PC-3 (cell line): ENCODE data around the gene NAPSA. TPM values are rescaled to one million over a fixed set of nuclear protein-coding genes. Genes with fewer than 3 reads are reported as not detected.
A peak's percentile ranks its signal among the peaks of the same experiment; 100 is the strongest.
"Not testable (repeated sequence)": the region's sequence is repeated elsewhere in the genome, so short reads cannot be mapped to it uniquely, and the experiment has no call there.

Experiments
- ATAC-seq: fragments of 200-7000 bp; cut with Tn5 transposase; 2 replicates; pipeline ENCODE4 v1.9.1; 2020; ENCODE audit warnings: mild to moderate bottlenecking, moderate library complexity
- BruUV-seq: library from RNA; stranded (reverse); fragments of 400-500 nt; replicated peaks from 2 replicates; lab custom pipeline; 2021; lab: Mats Ljungman, UMichigan
- CTCF ChIA-PET: fragments of 300-600 bp; sonication (Branson Sonifier 250); formaldehyde crosslinking; loops from one replicate; lab custom pipeline; 2022; ENCODE audit warnings: antibody characterized with exemption; lab: Charles Lee
- POLR2A ChIA-PET: fragments of 300-600 bp; sonication (Branson Sonifier 250); formaldehyde crosslinking; loops from one replicate; lab custom pipeline; 2022; ENCODE audit warnings: antibody characterized with exemption; ENCODE audit not compliant: unreplicated experiment; lab: Charles Lee
- DNase-seq: peaks from one replicate; pipeline ENCODE4 v3.0.0-alpha.2; 2015
- H2AFZ ChIP-seq: fragments of 300-600 bp; sonication (generic); 2 replicates; pipeline ENCODE4 v1.6.0; 2016; ENCODE audit warnings: antibody characterized with exemption, low read length
- H3F3A ChIP-seq: fragments of 300-600 bp; sonication (generic); one replicate; pipeline ENCODE4 v1.6.0; 2017; ENCODE audit warnings: antibody characterized with exemption, low read length, control low read depth, mild to moderate bottlenecking; ENCODE audit not compliant: unreplicated experiment
- H3K27ac ChIP-seq: fragments of 300-600 bp; sonication (generic); 2 replicates; pipeline ENCODE4 v1.5.1; 2016; ENCODE audit warnings: mild to moderate bottlenecking, low read length
- H3K27me3 ChIP-seq: fragments of 300-600 bp; sonication (generic); 2 replicates; pipeline ENCODE4 v1.6.1; 2016; ENCODE audit warnings: low read length, mixed read lengths
- H3K36me3 ChIP-seq: fragments of 300-600 bp; sonication (generic); 2 replicates; pipeline ENCODE4 v1.6.1; 2016; ENCODE audit warnings: low read depth, mixed run types, low read length, mixed read lengths
- H3K4me1 ChIP-seq: fragments of 300-600 bp; sonication (generic); 2 replicates; pipeline ENCODE4 v1.5.1; 2016; ENCODE audit warnings: low read length; ENCODE audit not compliant: insufficient read depth
- H3K4me2 ChIP-seq: fragments of 300-600 bp; sonication (generic); 2 replicates; pipeline ENCODE4 v1.6.0; 2016; ENCODE audit warnings: low read length
- H3K4me3 ChIP-seq: fragments of 300-600 bp; sonication (generic); 2 replicates; pipeline ENCODE4 v1.5.1; 2016; ENCODE audit warnings: mild to moderate bottlenecking, low read length, mixed read lengths
- H3K79me2 ChIP-seq: fragments of 300-600 bp; sonication (generic); 2 replicates; pipeline ENCODE4 v1.6.1; 2017; ENCODE audit warnings: low read length, mixed read lengths
- H3K9ac ChIP-seq: fragments of 300-600 bp; sonication (generic); 2 replicates; pipeline ENCODE4 v1.6.0; 2016; ENCODE audit warnings: mild to moderate bottlenecking, low read length
- H3K9me2 ChIP-seq: fragments of 300-600 bp; sonication (generic); replicated peaks from 2 replicates; pipeline ENCODE4 v1.6.1; 2016; ENCODE audit warnings: mixed run types, low read length, mixed read lengths
- H3K9me3 ChIP-seq: fragments of 300-600 bp; sonication (generic); 2 replicates; pipeline ENCODE4 v1.6.1; 2016; ENCODE audit warnings: low read length, mixed read lengths
- H4K20me1 ChIP-seq: fragments of 300-600 bp; sonication (generic); 2 replicates; pipeline ENCODE4 v1.6.1; 2016; ENCODE audit warnings: low read length, mixed read lengths
- EZH2 ChIP-seq: fragments of 300-600 bp; sonication (generic); IDR thresholded peaks from one replicate; pipeline ENCODE4 v1.6.1; 2017; ENCODE audit warnings: antibody characterized with exemption, mild to moderate bottlenecking, low read length; ENCODE audit not compliant: unreplicated experiment
- EZH2phosphoT487 ChIP-seq: fragments of 300-600 bp; sonication (generic); IDR thresholded peaks from 2 replicates; pipeline ENCODE4 v1.6.1; 2018; ENCODE audit warnings: mild to moderate bottlenecking, antibody characterized with exemption, low read length, borderline replicate concordance
- intact Hi-C: fragments of 100-400 bp; cut with micrococcal nuclease; formaldehyde crosslinking; loops from 2 replicates; pipeline ENCODE4 v1.9.0; 2023
- total RNA-seq: library from RNA; depleted of rRNA; stranded (reverse); fragments of >200 nt; gene quantifications from 2 replicates; pipeline ENCODE4 v1.2.3, GENCODE V29; 2014
- TF ChIP-seq, protein P1 (sequence below): fragments of 300-600 bp; sonication (generic); conservative IDR thresholded peaks from 2 replicates; pipeline ENCODE4 v1.5.1; 2017; ENCODE audit warnings: antibody characterized with exemption, low read depth, mild to moderate bottlenecking, low read length

Gene NAPSA
- total RNA-seq, 1 experiment from 2014 or later = 3.0 TPM

- Histone ChIP-seq H2AFZ (peak overlapping the region; percentile 79), H3K9ac (no peak overlapping the region), H3K27ac (no peak overlapping the region), H4K20me1 (no peaks in the 10 kb centered on the region), H3K9me2 (no peaks in the 10 kb centered on the region), H3F3A (no peaks in the 10 kb centered on the region), H3K4me1 (no peaks in the 10 kb centered on the region; the same call in 1 of the 2 replicates), H3K79me2 (no peaks in the 10 kb centered on the region), H3K27me3 (no peaks in the 10 kb centered on the region), H3K9me3 (no peaks in the 10 kb centered on the region), H3K4me2 (peak overlapping the region; percentile 79), H3K36me3 (no peaks in the 10 kb centered on the region), H3K4me3 (peak overlapping the region; percentile 60; the same call in 1 of the 2 replicates)
- intact Hi-C loops = loop anchor here (1.0 kb wide), 3 partner anchors 104 to 427 kb away; no protein-coding TSS in a partner anchor
- DNase-seq (no peak), ATAC-seq (no peak)
- ChIA-PET CTCF (interaction anchor here (0.6 to 1.4 kb wide), 4 partner anchors 28 to 664 kb away, joined by 4 to 8 read pairs (median 4); partner anchors contain the start of gene KCNC3), POLR2A (no interaction called here)
- TF ChIP-seq EZH2phosphoT487 (no peak), EZH2 (no peak)
- TF ChIP-seq, protein P1, sequence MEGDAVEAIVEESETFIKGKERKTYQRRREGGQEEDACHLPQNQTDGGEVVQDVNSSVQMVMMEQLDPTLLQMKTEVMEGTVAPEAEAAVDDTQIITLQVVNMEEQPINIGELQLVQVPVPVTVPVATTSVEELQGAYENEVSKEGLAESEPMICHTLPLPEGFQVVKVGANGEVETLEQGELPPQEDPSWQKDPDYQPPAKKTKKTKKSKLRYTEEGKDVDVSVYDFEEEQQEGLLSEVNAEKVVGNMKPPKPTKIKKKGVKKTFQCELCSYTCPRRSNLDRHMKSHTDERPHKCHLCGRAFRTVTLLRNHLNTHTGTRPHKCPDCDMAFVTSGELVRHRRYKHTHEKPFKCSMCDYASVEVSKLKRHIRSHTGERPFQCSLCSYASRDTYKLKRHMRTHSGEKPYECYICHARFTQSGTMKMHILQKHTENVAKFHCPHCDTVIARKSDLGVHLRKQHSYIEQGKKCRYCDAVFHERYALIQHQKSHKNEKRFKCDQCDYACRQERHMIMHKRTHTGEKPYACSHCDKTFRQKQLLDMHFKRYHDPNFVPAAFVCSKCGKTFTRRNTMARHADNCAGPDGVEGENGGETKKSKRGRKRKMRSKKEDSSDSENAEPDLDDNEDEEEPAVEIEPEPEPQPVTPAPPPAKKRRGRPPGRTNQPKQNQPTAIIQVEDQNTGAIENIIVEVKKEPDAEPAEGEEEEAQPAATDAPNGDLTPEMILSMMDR = no peak
- BruUV-seq = no TSS peak
Observed at GRCh38 chr19:50356691-50357177, 8.7 kb downstream of the NAPSA start.

- ATAC-seq, H4K20me1 ChIP-seq, POLR2A ChIA-PET, BruUV-seq, intact Hi-C loops, H3K9ac ChIP-seq, H3K4me1 ChIP-seq, H3F3A ChIP-seq, H3K4me3 ChIP-seq, H3K27me3 ChIP-seq, H2AFZ ChIP-seq, DNase-seq, H3K9me2 ChIP-seq, H3K27ac ChIP-seq, H3K9me3 ChIP-seq, H3K4me2 ChIP-seq, H3K36me3 ChIP-seq, H3K79me2 ChIP-seq: not testable (repeated sequence)
- CTCF ChIA-PET = interaction anchor here (0.7 kb wide), 1 partner anchor 99 kb away, joined by 5 read pairs; no protein-coding TSS in a partner anchor
Observed at GRCh38 chr19:50353487-50353880, 12.0 kb downstream of the NAPSA start.

DNA sequence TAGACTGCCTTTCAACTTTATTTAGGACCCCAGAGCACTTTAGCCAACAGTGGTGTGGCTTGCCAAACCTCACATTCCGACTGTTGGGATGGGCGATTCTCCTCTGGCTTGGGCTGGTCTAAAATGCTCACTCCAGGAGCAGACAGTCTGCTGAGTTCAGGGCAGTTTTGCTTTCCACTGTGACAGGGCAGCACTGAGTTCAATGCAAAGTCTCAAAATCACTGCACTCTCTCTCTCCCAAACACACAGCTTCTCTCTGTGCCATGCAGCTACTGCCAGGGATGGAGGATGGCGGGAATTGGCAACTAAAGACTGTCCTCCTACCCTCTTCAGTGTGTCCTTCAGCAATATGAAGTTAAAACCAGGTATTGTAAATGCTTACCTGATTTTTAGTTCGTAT lies 13.2 kb downstream of the NAPSA start:
- intact Hi-C loops = no loop called here
- Histone ChIP-seq H3K9me2 (no peaks in the 10 kb centered on the region), H3F3A (no peaks in the 10 kb centered on the region), H3K36me3 (no peaks in the 10 kb centered on the region), H3K79me2 (no peaks in the 10 kb centered on the region), H3K27ac (no peak overlapping the region), H3K27me3 (no peaks in the 10 kb centered on the region), H2AFZ (no peak overlapping the region), H3K4me1 (no peaks in the 10 kb centered on the region), H3K4me3 (no peak overlapping the region), H3K9ac (no peak overlapping the region), H3K9me3 (no peaks in the 10 kb centered on the region), H3K4me2 (no peak overlapping the region), H4K20me1 (no peaks in the 10 kb centered on the region)
- ATAC-seq (no peak), DNase-seq (no peak)
- POLR2A ChIA-PET = interaction anchor here (0.6 kb wide), 1 partner anchor 32 kb away, joined by 5 read pairs; the partner anchor contains the start of gene POLD1
- TF ChIP-seq EZH2 = no peak
- TF ChIP-seq, protein P1 = no peak
- no peak for TF ChIP-seq EZH2phosphoT487
- CTCF ChIA-PET = no interaction called here
- no TSS peak for BruUV-seq
